ENCODE data around the gene FBXO36. TPM values are rescaled to one million over a fixed set of nuclear protein-coding genes. Genes with fewer than 3 reads are reported as not detected.

The FBXO36 gene
- total RNA-seq, 2 experiments from 2014 or later = 1.5 TPM

- Mint-ChIP-seq H3K27me3 (no peaks in the 10 kb centered on the region), H3K9me3 (no peaks in the 10 kb centered on the region), H3K4me3 (peak overlapping the region; percentile 63), H3K4me1 (ENCODE audit: low read depth) (peaks cover 10% of the 10 kb centered on the region), H3K36me3 (peaks cover 2% of the 10 kb centered on the region), H3K27ac (no peak overlapping the region)
- intact Hi-C loops (cut with micrococcal nuclease) = no loop called here
- peak; percentile 51 for DNase-seq
- ChIA-PET CTCF (interaction anchor here (1.6 to 1.9 kb wide), 2 partner anchors 179 to 199 kb away, joined by 4 read pairs; no protein-coding TSS in a partner anchor), POLR2A (no interaction called here)
Observed at GRCh38 chr2:229980431-229981184, 58.3 kb downstream of the FBXO36 start.

- no peaks in the 10 kb centered on the region for H3K36me3 Mint-ChIP-seq
- H3K27ac Mint-ChIP-seq = no peak overlapping the region
- intact Hi-C loops (cut with micrococcal nuclease) = no loop called here
- ChIA-PET CTCF (interaction anchor here (0.6 kb wide), 1 partner anchor 12 kb away, joined by 3 read pairs; no protein-coding TSS in a partner anchor), POLR2A (no interaction called here)
- H3K9me3 Mint-ChIP-seq = no peaks in the 10 kb centered on the region
- H3K4me3 Mint-ChIP-seq = no peak overlapping the region
- no peak for DNase-seq
- H3K27me3 Mint-ChIP-seq = no peaks in the 10 kb centered on the region
- H3K4me1 Mint-ChIP-seq (ENCODE audit: low read depth) = no peaks in the 10 kb centered on the region
Observed at GRCh38 chr2:229993236-229993635, 70.9 kb downstream of the FBXO36 start.

GRCh38 chr2:229996320-229996719 is 74.0 kb downstream of the FBXO36 start:
- H3K4me1 Mint-ChIP-seq (ENCODE audit: low read depth) = peaks cover 7% of the 10 kb centered on the region
- CTCF ChIA-PET = no interaction called here
- no peaks in the 10 kb centered on the region for H3K27me3 Mint-ChIP-seq
- intact Hi-C loops (cut with micrococcal nuclease) = no loop called here
- POLR2A ChIA-PET = no interaction called here
- no peaks in the 10 kb centered on the region for H3K9me3 Mint-ChIP-seq
- no peak overlapping the region for H3K27ac Mint-ChIP-seq
- no peak for DNase-seq
- no peak overlapping the region for H3K4me3 Mint-ChIP-seq
- H3K36me3 Mint-ChIP-seq = no peaks in the 10 kb centered on the region

- POLR2A ChIA-PET = no interaction called here
- Mint-ChIP-seq H3K9me3 (no peaks in the 10 kb centered on the region), H3K4me3 (no peak overlapping the region), H3K36me3 (no peaks in the 10 kb centered on the region), H3K27me3 (no peaks in the 10 kb centered on the region), H3K27ac (no peak overlapping the region), H3K4me1 (ENCODE audit: low read depth) (peaks cover 7% of the 10 kb centered on the region)
- no peak for DNase-seq
- intact Hi-C loops (cut with micrococcal nuclease) = no loop called here
- CTCF ChIA-PET = interaction anchor here (0.9 kb wide), 1 partner anchor 11 kb away, joined by 3 read pairs; no protein-coding TSS in a partner anchor
Observed at GRCh38 chr2:229997565-229997964, 75.3 kb downstream of the FBXO36 start.

GRCh38 chr2:230000118-230000841 is 78.0 kb downstream of the FBXO36 start:
- H3K27ac Mint-ChIP-seq = no peak overlapping the region
- intact Hi-C loops (cut with micrococcal nuclease) = loop anchor here (2.0 kb wide), 1 partner anchor 69 kb away; the partner anchor contains the start of gene SLC16A14

GRCh38 chr2:230007931-230008707 is 85.8 kb downstream of the FBXO36 start:
- no peaks in the 10 kb centered on the region for H3K36me3 Mint-ChIP-seq
- no peak overlapping the region for H3K4me3 Mint-ChIP-seq
- no peaks in the 10 kb centered on the region for H3K9me3 Mint-ChIP-seq
- DNase-seq = peak; percentile 90
- H3K27me3 Mint-ChIP-seq = no peaks in the 10 kb centered on the region
- POLR2A ChIA-PET = no interaction called here
- peaks cover 5% of the 10 kb centered on the region for H3K4me1 Mint-ChIP-seq (ENCODE audit: low read depth)
- intact Hi-C loops (cut with micrococcal nuclease) = loop anchor here (1.0 to 5.0 kb wide), 5 partner anchors 59 to 789 kb away; no protein-coding TSS in a partner anchor
- CTCF ChIA-PET = interaction anchor here (0.6 to 5.0 kb wide), 29 partner anchors 9 to 816 kb away, joined by 3 to 69 read pairs (median 3); partner anchors contain the start of gene SLC16A14
- H3K27ac Mint-ChIP-seq = no peak overlapping the region

More at GRCh38 chr2:230000118-230000841, 78.0 kb downstream of the FBXO36 start:
- Mint-ChIP-seq H3K27me3 (no peaks in the 10 kb centered on the region), H3K4me3 (no peak overlapping the region), H3K36me3 (no peaks in the 10 kb centered on the region), H3K9me3 (no peaks in the 10 kb centered on the region), H3K4me1 (ENCODE audit: low read depth) (peaks cover 7% of the 10 kb centered on the region)
- CTCF ChIA-PET = interaction anchor here (1.1 kb wide), 1 partner anchor 162 kb away, joined by 3 read pairs; no protein-coding TSS in a partner anchor
- DNase-seq = peak; percentile 43
- POLR2A ChIA-PET = no interaction called here

GRCh38 chr2:230008708-230009066 is 86.4 kb downstream of the FBXO36 start:
- intact Hi-C loops (cut with micrococcal nuclease) = loop anchor here (1.0 to 5.0 kb wide), 5 partner anchors 59 to 789 kb away; no protein-coding TSS in a partner anchor
- no peak for DNase-seq
- Mint-ChIP-seq H3K4me1 (ENCODE audit: low read depth) (peaks cover 5% of the 10 kb centered on the region), H3K4me3 (no peak overlapping the region), H3K36me3 (no peaks in the 10 kb centered on the region), H3K27ac (no peak overlapping the region), H3K27me3 (no peaks in the 10 kb centered on the region), H3K9me3 (no peaks in the 10 kb centered on the region)
- CTCF ChIA-PET = interaction anchor here (0.6 to 5.0 kb wide), 28 partner anchors 9 to 816 kb away, joined by 3 to 69 read pairs (median 3); partner anchors contain the start of gene SLC16A14
- POLR2A ChIA-PET = no interaction called here

- Mint-ChIP-seq H3K4me3 (no peak overlapping the region), H3K36me3 (no peaks in the 10 kb centered on the region), H3K27me3 (no peaks in the 10 kb centered on the region), H3K9me3 (no peaks in the 10 kb centered on the region), H3K27ac (no peak overlapping the region), H3K4me1 (ENCODE audit: low read depth) (peaks cover 5% of the 10 kb centered on the region)
- ChIA-PET CTCF (interaction anchor here (2.8 kb wide), 1 partner anchor 150 kb away, joined by 14 read pairs; no protein-coding TSS in a partner anchor), POLR2A (no interaction called here)
- no peak for DNase-seq
- intact Hi-C loops (cut with micrococcal nuclease) = no loop called here
Observed at GRCh38 chr2:230010501-230010900, 88.2 kb downstream of the FBXO36 start.

- Mint-ChIP-seq H3K27me3 (no peaks in the 10 kb centered on the region), H3K36me3 (peaks cover 3% of the 10 kb centered on the region), H3K27ac (no peak overlapping the region), H3K4me1 (ENCODE audit: low read depth) (peaks cover 5% of the 10 kb centered on the region), H3K4me3 (no peak overlapping the region), H3K9me3 (no peaks in the 10 kb centered on the region)
- DNase-seq = no peak
- CTCF ChIA-PET = interaction anchor here (2.8 kb wide), 1 partner anchor 148 kb away, joined by 14 read pairs; no protein-coding TSS in a partner anchor
- POLR2A ChIA-PET = no interaction called here
- intact Hi-C loops (cut with micrococcal nuclease) = no loop called here
Observed at GRCh38 chr2:230011617-230012016, 89.3 kb downstream of the FBXO36 start.

GRCh38 chr2:230012267-230012884 is 90.1 kb downstream of the FBXO36 start:
- POLR2A ChIA-PET = no interaction called here
- intact Hi-C loops (cut with micrococcal nuclease) = no loop called here
- Mint-ChIP-seq H3K4me3 (no peak overlapping the region), H3K4me1 (ENCODE audit: low read depth) (peaks cover 5% of the 10 kb centered on the region), H3K27me3 (no peaks in the 10 kb centered on the region), H3K36me3 (peaks cover 3% of the 10 kb centered on the region), H3K9me3 (no peaks in the 10 kb centered on the region), H3K27ac (no peak overlapping the region)
- DNase-seq = no peak
- CTCF ChIA-PET = interaction anchor here (0.9 to 2.8 kb wide), 4 partner anchors 8 to 148 kb away, joined by 3 to 14 read pairs (median 4); no protein-coding TSS in a partner anchor

- ChIA-PET CTCF (interaction anchor here (1.1 to 1.7 kb wide), 3 partner anchors 9 to 237 kb away, joined by 3 to 8 read pairs (median 3); no protein-coding TSS in a partner anchor), POLR2A (no interaction called here)
Observed at GRCh38 chr2:230016844-230017243, 94.5 kb downstream of the FBXO36 start.

More at GRCh38 chr2:230016844-230017243, 94.5 kb downstream of the FBXO36 start:
- H3K36me3 Mint-ChIP-seq = peaks cover 3% of the 10 kb centered on the region
- H3K9me3 Mint-ChIP-seq = no peaks in the 10 kb centered on the region
- intact Hi-C loops (cut with micrococcal nuclease) = no loop called here
- DNase-seq = no peak
- H3K27me3 Mint-ChIP-seq = no peaks in the 10 kb centered on the region
- no peak overlapping the region for H3K4me3 Mint-ChIP-seq
- H3K4me1 Mint-ChIP-seq (ENCODE audit: low read depth) = no peaks in the 10 kb centered on the region
- H3K27ac Mint-ChIP-seq = no peak overlapping the region

All from activated CD4-positive, alpha-beta memory T cell treated with anti-CD3 and anti-CD28 coated beads for 36 hours (primary cell).